RPMI7951 (cell line): ENCODE measurements around the gene KRTAP5-2. TPM values are rescaled to one million over a fixed set of nuclear protein-coding genes. Genes with fewer than 3 reads are reported as not detected.
"Not testable (repeated sequence)": the region's sequence is repeated elsewhere in the genome, so short reads cannot be mapped to it uniquely, and the experiment has no call there.

Experiments used
- DNase-seq: peaks from one replicate; pipeline ENCODE4 v3.0.0-alpha.2; 2012; ENCODE audit warnings: low read depth
- total RNA-seq: library from RNA; depleted of rRNA; stranded (reverse); fragments of >200 nt; shearing (Covaris generic); gene quantifications from 2 replicates; pipeline ENCODE4 v1.2.3, GENCODE V29; 2014

The KRTAP5-2 gene
- total RNA-seq, 1 experiment from 2014 or later: not detected

DNA sequence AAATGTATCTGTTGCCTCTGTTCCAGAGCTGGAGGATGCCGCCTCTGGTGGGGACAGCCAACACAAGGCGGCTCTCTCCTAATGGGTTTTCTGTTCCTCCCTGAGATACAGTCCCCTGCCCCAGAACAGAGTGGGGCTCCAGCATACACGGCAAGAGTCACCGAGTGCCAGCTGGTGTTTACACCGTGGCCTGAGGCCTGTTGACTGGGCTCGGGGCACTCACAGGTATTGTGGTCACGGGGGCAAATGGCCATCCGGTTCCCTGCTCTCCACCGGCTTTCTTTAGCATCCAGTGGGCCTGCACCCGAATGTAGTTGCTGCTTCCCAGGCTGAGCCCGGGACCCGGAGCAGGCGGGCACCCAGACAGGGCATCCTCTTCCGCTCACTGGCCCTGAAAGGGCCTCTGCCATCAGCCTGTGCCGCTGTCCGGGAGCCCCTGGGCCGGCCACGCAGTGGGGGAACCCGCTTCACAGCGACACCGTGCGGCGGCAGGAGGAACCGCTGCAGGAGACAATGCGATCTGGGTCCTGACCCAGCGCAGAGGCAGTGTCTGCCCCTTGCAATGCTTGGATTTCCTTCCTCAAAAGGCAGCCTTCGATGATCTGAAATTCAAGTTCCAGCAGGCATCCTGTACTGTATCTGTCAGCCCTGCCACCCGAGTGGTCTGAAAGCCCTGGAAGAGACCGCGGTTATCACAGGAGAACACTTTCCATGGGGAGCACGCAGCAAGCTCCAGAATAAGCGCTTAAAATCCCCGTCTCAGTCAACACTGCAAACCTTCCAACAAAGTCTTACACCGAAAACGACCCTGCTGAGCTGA, 30.6 kb upstream of the KRTAP5-2 start:
- DNase-seq: peak; percentile 12

GRCh38 chr11:1625541-1625940, 27.4 kb upstream of the KRTAP5-2 start:
- no peak for DNase-seq

DNA sequence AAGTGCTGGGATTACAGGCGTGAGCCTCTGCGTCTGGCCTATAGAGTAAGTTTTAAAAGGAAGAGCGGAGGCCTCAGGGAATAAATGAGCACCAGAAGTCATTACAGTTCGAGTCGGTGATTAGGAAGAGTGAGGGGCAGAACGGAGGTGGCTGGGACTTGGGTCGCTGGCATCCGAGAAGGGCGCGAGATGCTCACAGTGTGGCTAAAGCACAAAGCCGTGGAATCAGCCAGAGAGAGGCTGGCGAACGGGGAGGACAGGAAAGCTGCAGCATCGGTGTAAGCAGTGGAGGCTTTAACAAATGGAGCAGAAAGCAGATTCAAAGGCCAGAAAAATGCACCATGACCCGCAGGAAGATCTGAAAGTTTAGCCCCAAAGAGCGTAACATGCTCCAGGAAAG, 26.5 kb upstream of the KRTAP5-2 start:
- no peak for DNase-seq

GRCh38 chr11:1623716-1624115, 25.6 kb upstream of the KRTAP5-2 start:
- no peak for DNase-seq

- DNase-seq: no peak
Measured at GRCh38 chr11:1622086-1622485, 24.0 kb upstream of the KRTAP5-2 start, which contains the start of gene KRTAP5-4. Gene KRTAP5-4, minus strand, starts transcription at chr11:1622138. Its CDS starts 45 bp downstream, at chr11:1622093.

DNA sequence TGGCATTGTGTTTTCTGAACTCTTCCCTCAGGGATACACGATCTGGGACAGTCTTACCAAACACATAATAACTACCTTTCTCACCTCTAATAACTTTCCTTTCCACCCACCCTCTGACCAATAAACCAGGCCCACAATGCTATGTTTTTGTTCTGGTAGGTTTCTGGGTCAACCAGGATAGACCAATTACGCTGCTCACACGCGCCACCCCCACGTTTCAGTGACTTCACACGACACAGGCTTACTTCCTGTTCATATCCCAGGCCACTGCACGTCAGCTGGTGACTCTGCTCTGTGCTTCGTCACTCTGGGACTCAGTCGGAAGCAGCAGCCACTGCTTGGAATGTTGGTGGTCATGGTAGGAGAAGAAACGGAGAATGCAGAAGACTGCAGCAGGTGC, 21.4 kb upstream of the KRTAP5-2 start:
- peak; percentile 31 for DNase-seq

- no peak for DNase-seq
Measured at GRCh38 chr11:1618231-1618630, 20.1 kb upstream of the KRTAP5-2 start.

DNA sequence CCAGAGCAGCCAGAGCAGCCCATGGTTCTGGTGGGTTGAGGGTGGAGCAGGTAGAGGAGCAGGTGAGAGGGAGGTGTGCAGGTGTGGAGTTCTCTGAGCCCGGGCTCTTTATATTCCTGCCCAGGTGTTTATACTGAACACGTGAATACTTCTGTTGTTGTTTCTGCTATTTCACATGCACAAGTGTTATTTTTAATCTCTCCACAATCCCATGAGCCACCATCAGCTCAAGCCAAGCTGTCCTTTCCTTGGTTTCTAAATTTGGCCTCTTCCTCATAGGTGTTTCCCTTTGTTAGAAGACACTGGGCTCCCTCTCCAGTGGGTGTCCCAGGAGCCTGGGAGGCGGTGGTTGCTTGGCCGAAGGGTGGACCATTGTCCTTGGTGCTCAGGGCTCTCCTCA, 10.3 kb upstream of the KRTAP5-2 start, which contains the start of gene KRTAP5-3:
Gene KRTAP5-3 (minus strand): TSS at position 101 of the 400 bp plus-strand sequence. CDS start 78 bp downstream, at position 23.
- DNase-seq: no peak

DNA sequence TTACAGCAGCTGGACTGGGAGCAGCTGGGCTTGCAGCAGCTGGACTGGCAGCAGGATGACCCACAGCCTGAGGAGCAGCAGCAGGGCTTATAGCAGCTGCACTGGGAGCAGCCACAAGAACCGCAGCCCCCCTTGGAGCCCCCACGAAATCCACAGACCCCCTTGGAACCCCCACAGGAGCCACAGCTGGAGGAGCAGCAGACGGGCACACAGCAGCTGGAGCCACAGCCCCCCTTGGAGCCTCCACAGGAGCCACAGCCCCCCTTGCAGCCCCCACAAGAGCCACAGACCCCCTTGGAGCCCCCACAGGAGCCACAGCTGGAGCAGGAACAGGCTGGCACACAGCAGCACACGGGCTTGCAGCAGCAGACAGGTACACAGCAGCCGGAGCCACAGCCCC, 9.8 kb upstream of the KRTAP5-2 start:
- not testable (repeated sequence) for DNase-seq

DNA sequence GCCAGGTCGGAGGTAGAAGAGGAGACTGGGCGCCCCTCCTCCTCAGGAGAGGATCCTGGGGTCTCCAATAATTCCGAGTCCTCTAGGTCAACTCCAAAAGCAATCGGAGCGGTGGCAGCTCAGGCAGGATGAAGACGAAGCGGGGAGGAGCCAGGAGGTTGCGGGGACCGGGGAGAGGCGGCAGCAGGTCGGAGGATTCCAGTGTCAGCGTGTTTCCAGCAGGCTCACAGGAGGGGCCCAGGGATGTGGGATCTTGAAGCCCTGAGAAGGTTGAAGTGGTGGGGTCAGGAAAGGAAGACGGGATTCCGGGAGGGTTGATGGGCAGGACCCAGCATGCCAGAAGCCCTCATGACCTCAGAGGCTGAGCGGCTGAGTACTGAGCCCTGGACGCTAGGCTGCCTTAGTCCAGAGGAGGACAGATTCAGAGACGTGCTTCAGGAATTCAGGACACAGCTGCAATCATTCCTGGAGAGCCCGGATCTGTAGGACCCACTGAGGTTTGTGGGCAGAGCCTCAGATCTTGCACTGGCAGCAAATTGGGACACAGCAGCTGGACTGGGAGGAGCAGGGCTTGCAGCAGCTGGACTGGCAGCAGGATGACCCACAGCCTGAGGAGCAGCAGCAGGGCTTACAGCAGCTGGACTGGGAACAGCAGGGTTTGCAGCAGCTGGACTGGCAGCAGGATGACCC, 9.2 kb upstream of the KRTAP5-2 start:
- DNase-seq: not testable (repeated sequence)

- DNase-seq: not testable (repeated sequence)
Measured at GRCh38 chr11:1605923-1606322, 7.8 kb upstream of the KRTAP5-2 start.

GRCh38 chr11:1604711-1605110, 6.6 kb upstream of the KRTAP5-2 start:
- DNase-seq: no peak

DNA sequence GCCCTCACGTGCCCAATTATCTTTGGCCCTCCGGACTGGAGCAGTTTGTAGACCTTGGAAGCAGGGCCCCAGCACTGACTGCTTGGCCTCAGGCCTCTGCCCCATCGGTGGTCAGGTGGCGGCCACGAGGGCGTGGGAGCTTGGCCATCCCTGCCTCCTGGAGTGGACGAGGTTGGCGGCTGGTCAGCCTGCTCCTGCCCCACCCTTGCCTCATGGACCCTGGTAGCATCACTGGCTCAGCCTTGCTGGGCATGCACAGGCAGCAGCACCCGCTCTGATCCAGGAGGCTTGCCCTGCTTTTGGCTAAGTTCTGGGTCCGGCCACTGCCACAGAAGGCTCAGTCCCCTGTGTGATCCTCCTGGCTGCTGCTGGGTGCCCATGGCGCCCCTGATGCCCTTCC, 6.1 kb upstream of the KRTAP5-2 start:
- no peak for DNase-seq

DNA sequence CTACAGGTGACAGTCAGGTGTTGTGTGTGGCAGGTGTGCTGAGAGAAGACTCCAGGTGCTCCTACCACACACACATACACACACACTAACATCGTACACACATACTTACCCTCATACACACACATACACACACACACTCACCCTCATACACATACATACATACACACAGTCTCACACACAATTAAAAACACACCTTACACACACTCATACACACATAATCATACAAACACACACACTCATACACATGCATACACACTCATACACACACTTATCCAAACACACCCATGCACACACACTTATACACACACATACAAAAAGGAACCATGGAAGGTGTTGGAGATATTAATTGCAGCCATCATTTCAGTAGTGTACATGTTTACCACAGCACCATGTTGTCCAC, 5.5 kb upstream of the KRTAP5-2 start:
- DNase-seq: no peak

GRCh38 chr11:1601663-1602062, 3.6 kb upstream of the KRTAP5-2 start:
- DNase-seq: not testable (repeated sequence)

DNA sequence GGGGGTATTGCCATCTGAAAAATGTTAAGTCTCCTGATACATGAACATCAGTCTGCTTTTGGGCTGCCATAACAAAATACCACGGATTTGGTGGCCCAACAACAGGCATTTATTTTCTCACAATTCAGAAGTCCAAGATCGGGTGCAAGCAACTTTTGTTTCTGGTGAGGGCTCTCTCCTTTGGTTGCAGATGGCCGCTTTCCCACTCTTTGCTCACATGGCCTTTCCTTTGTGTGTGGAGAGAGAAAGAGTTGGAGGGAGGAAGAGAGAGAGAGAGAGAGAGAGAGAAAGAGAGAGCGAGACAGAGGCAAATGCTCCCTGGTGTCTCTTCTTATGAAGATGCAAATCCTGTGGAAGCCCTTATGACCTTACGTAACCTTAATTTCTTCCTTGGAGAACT, 2.5 kb upstream of the KRTAP5-2 start:
- DNase-seq: no peak

- peak; percentile 19 for DNase-seq
Measured at GRCh38 chr11:1598816-1599215, 722 bp upstream of the KRTAP5-2 start.

DNA sequence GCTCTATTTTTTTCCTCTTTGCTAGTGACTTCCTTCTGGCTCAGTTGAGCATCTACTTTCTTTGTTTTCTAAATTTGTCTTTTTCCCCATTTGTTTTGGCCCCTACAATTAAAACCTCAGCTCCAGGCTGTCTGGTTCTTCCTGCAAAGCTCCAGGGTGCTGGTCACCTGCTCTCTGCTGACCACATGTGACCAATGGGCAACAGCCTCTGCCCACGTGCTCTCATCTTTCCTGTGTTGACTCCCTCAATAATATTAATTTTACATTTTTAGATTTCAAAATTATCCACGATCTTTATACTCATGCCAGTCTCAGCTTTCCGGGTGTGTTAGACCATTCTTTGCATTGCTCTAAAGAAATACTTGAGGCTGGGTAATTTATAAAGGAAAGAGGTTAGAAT, 312 bp upstream of the KRTAP5-2 start:
- DNase-seq: not testable (repeated sequence)

GRCh38 chr11:1597331-1597993, 632 bp downstream of the KRTAP5-2 start:
- DNase-seq: no peak

- DNase-seq: not testable (repeated sequence)
Measured at GRCh38 chr11:1596576-1597121, 1.4 kb downstream of the KRTAP5-2 start.

DNA sequence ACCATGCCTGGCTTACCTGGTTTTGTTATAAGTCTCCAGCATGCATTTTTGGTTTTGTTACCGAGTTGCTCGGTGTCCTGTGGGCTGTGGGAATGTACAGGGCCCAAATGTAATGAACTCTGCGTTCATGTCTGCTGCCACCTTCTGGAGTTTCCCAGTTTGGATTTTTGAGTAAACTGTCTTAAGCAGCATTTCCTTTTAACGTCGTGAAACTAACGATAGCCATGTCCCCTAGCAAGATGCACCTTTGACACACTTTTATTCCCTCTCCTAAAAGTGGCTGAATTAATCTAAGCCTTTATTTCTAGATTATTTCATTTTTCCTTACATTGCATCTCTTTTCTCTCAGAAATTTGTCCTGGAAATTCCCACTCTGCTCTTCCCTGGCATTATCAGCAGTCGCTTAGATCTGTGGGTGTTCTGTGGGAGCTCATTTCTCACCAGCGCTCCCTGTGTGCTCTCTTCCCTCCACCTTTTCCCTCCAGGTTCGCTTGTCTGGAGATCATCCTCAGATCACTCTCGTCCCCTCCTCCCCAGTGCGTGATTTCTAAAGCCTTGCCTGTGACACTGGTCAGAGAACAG, 2.0 kb downstream of the KRTAP5-2 start:
- DNase-seq: not testable (repeated sequence)

GRCh38 chr11:1592628-1593027, 5.5 kb downstream of the KRTAP5-2 start:
- DNase-seq: no peak
